ENCODE results near the gene ARL6.

ARL6 gene

DNA sequence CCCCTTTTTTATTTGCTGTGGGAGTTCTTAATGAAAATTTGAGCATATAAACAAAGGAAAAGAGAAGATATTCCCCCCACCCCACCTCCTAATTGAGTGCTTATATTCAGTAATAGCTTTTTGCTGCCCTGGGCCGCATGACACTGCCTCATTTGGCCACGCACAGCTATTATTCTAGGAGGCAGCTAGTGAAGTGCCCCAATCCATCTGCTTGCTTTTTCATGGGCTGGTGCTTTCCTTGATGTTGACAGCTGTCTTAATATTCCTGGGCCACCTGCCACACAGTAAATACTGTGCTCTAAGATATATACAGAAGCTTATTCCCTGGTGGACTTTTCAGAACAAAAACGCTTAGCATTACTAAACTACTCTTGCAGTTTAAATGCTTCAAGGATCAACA lies 53.4 kb downstream of the ARL6 start:
- TF ChIP-seq, protein P1, sequence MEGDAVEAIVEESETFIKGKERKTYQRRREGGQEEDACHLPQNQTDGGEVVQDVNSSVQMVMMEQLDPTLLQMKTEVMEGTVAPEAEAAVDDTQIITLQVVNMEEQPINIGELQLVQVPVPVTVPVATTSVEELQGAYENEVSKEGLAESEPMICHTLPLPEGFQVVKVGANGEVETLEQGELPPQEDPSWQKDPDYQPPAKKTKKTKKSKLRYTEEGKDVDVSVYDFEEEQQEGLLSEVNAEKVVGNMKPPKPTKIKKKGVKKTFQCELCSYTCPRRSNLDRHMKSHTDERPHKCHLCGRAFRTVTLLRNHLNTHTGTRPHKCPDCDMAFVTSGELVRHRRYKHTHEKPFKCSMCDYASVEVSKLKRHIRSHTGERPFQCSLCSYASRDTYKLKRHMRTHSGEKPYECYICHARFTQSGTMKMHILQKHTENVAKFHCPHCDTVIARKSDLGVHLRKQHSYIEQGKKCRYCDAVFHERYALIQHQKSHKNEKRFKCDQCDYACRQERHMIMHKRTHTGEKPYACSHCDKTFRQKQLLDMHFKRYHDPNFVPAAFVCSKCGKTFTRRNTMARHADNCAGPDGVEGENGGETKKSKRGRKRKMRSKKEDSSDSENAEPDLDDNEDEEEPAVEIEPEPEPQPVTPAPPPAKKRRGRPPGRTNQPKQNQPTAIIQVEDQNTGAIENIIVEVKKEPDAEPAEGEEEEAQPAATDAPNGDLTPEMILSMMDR (IDR thresholded peaks at IDR 0.05; ENCODE audit: low read depth, low read length), result no peak
- no peak for DNase-seq (ENCODE audit: low read depth in 2 of 2)

DNA sequence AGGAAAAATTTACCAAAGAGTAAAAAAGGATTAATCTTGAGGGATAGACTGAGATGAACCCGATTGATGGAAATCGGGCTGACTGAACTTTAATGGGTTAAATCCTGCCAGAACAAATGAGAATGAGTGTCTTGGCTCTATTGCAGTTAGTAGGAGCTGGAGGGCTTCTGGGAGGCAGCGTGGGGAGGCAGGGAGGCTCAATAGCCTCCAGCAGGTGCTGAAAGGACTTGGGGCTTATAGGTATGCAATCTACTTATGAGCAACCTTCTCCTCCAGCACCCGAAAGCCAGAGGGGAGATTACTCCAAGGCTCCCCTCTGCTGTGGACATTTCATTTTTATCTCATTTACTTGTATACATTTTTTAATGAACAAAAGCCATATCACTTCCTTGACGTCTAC lies 56.2 kb downstream of the ARL6 start:
- no peak for DNase-seq (ENCODE audit: low read depth in 2 of 2)
- H3K4me3 ChIP-seq (replicated peaks in 1 of 2; ENCODE audit: low read depth in 2 of 2, low read length in 2 of 2), result no peak overlapping the region
- TF ChIP-seq, protein P1 (IDR thresholded peaks at IDR 0.05; ENCODE audit: low read depth, low read length), result no peak

More for the DNA sequence above, 53.4 kb downstream of the ARL6 start:
- no peak overlapping the region for H3K4me3 ChIP-seq (replicated peaks in 1 of 2; ENCODE audit: low read depth in 2 of 2, low read length in 2 of 2)

DNA sequence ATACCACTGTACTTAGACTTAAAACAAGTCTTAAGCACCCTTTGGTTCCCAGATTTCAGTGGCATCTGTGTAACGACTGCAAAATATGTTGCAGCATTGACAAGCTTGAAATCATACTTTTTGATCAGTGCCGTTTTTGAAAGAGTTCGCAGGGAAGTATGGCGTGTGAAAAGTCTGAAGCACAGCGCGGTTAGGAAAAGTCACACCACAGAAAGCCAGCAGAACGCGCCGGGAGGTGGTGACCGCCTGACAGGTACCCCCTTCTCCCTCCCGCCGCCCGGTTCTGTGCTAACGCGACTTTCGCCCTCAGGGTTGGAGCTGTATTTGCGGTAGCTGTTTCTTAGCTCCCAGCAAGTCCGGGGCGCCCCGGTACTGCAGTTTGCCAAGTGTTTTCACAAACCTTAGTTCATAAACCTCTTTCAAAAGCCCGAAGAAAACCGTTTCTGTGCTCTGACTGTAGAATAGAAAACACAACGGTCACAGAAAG lies 56.8 kb downstream of the ARL6 start:
- TF ChIP-seq, protein P1 (IDR thresholded peaks at IDR 0.05; ENCODE audit: low read depth, low read length), result no peak
- no peak for DNase-seq (ENCODE audit: low read depth in 2 of 2)
- peak overlapping the region; percentile 83 to 90 for H3K4me3 ChIP-seq (replicated peaks in 1 of 2; ENCODE audit: low read depth in 2 of 2, low read length in 2 of 2)

DNA sequence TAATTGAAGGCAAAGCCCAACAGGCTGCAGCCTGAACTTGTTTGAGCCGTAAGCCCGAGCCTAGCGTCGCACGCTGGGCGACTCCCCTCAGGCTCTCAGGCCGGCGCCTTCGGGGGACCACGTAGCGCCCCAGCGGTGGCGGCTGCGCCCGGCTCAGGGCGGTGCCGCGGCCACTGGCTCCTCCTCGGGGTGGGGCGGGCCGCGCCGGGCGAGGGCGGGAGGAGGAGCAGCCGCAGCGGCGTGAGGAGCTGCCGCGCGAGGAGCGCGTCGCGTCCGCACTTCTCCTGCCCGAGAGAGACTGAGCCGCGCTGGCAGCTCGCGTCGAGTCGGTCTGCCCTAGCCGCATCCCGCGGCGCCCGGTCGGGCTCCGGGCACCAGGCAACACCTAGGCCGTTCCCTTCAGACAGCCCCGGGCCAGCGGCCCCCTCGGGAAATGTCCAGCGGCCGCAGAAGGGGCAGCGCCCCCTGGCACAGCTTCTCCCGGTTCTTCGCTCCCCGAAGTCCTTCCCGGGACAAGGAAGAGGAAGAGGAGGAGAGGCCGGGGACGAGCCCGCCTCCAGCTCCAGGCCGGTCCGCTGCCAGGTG lies 57.3 kb downstream of the ARL6 start, which contains the start of gene CRYBG3:
Gene CRYBG3, plus strand, starts transcription at position 238 of the 585 bp plus-strand sequence. Its CDS starts 196 bp downstream, at position 434.
- H3K4me3 ChIP-seq (replicated peaks in 1 of 2; ENCODE audit: low read depth in 2 of 2, low read length in 2 of 2), result peak within 1 kb of the TSS; percentile 83 to 90
- peak; percentile 75 to 83 for DNase-seq (ENCODE audit: low read depth in 2 of 2)
- TF ChIP-seq, protein P1 (IDR thresholded peaks at IDR 0.05; ENCODE audit: low read depth, low read length), result peak; percentile 31

DNA sequence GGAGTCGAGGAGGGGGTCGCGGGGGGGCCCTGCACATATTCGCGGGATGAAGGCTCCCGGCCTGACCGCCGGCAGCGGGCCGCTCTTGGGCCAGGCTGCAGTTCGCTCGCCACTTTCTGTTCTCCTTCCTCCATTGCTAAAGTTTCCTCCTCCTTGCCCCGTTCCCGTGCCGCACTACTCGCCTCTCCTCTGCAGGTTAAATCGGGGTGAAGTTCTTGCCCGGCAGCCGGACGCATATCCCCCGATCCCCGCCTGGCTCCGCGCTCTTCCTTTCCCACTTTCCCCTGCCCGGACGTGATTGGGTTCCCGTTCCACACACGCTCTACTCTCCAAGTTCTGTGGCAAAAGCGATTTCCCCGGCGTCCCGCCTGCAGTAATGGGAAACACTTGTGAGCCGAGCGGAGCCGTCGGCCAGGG lies 57.8 kb downstream of the ARL6 start:
- TF ChIP-seq, protein P1 (IDR thresholded peaks at IDR 0.05; ENCODE audit: low read depth, low read length), result no peak
- peak; percentile 60 to 65 for DNase-seq (ENCODE audit: low read depth in 2 of 2)

DNA sequence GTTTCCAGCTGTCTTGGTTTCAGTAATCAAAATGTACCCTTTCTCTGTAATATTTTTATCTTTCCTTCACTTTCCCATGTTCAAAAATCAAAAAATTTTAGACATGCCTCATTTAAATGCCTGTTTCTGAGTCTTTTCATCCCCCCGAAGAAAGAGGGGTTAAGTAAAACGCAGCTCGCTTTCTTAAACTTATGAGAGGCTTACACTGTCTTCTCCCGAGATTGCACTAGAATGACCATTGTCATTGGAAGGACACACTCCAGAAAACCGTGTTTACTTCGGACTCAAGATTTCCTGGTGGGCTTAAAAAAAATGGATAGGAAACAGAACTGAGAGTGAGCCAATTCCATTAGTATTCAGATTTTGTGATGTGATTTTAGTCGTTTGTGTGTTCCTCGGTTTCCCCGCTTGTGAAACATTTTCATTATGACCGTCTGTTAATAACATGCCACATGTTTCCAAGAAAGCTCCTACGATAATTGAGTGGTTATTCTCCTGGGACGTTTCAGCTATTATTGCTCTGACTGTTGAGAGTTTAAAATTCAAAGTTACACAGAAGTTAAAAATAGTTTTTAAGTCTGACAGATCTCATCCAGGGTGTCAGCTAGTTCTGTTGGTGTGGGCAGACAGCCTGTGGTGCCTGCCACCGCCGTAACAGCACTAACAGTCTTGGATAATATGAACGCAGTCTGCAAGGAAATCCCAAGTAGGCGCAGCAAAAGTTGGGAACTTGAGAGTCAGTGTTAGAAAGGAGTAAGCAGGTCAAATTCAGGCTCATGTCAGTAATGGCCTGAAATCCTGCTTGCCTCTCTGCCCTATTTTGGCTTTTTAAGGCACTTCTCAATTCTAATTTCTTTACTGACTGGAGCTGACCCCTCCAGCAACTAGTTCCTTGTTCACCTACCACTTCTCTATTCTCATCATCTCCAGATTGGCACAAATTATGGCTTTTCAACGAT lies 58.8 kb downstream of the ARL6 start:
- peak overlapping the region; percentile 83 to 90 for H3K4me3 ChIP-seq (replicated peaks in 1 of 2; ENCODE audit: low read depth in 2 of 2, low read length in 2 of 2)
- TF ChIP-seq, protein P1 (IDR thresholded peaks at IDR 0.05; ENCODE audit: low read depth, low read length), result no peak
- DNase-seq (ENCODE audit: low read depth in 2 of 2), result peak; percentile 23 to 26

More for the DNA sequence above, 57.8 kb downstream of the ARL6 start:
- peak overlapping the region; percentile 83 to 90 for H3K4me3 ChIP-seq (replicated peaks in 1 of 2; ENCODE audit: low read depth in 2 of 2, low read length in 2 of 2)

Measured in cardiac fibroblast (primary cell).